Natural killer cell (primary cell): ENCODE data around the gene WDFY4. TPM values are rescaled to one million over a fixed set of nuclear protein-coding genes. Genes with fewer than 3 reads are reported as not detected.

Source experiments
- ATAC-seq, 3 donors: fragments of 150-1000 bp in 2 of 3; fragments of 200-7000 bp in 1 of 3; cut with Tn5 transposase; 1 replicate in 1 of 3; 2 replicates in 2 of 3; pipeline ENCODE4 v1.10.0; 2021; ENCODE audit warnings: mild to moderate bottlenecking in 2 of 3, moderate library complexity in 2 of 3
- DNase-seq, 2 donors: peaks; one replicate each; pipeline versions ENCODE4 v3.0.0 to v3.0.0-alpha.2; 2013 to 2021; ENCODE audit warnings: mixed read lengths in 1 of 2
- H3K27ac ChIP-seq: one replicate; pipeline ENCODE4 v1.5.1; 2013; ENCODE audit warnings: mild to moderate bottlenecking, low read length
- H3K27me3 ChIP-seq: one replicate; pipeline ENCODE4 v1.6.1; 2013; ENCODE audit warnings: low read length; ENCODE audit not compliant: control insufficient read depth, insufficient read depth
- H3K36me3 ChIP-seq: one replicate; pipeline ENCODE4 v1.6.1; 2013; ENCODE audit warnings: low read length; ENCODE audit not compliant: control insufficient read depth, insufficient read depth
- H3K4me1 ChIP-seq: one replicate; pipeline ENCODE4 v1.6.1; 2013; ENCODE audit warnings: low read length; ENCODE audit not compliant: control insufficient read depth, insufficient read depth
- H3K4me3 ChIP-seq: one replicate; pipeline ENCODE4 v1.5.1; 2013; ENCODE audit warnings: low read length
- H3K9me3 ChIP-seq: one replicate; pipeline ENCODE4 v1.6.1; 2013; ENCODE audit warnings: low read length; ENCODE audit not compliant: control insufficient read depth, insufficient read depth
- H3K27ac Mint-ChIP-seq, 2 donors: one replicate each; pipeline ENCODE4 v1.8.0; 2022; ENCODE audit warnings: mild to moderate bottlenecking in 2 of 2, mixed read lengths in 2 of 2, moderate library complexity in 1 of 2
- H3K27me3 Mint-ChIP-seq, 2 donors: one replicate each; pipeline ENCODE4 v1.8.0; 2022; ENCODE audit warnings: low read depth in 2 of 2, mixed read lengths in 2 of 2
- H3K36me3 Mint-ChIP-seq: one replicate; pipeline ENCODE4 v1.8.0; 2022; ENCODE audit warnings: mixed read lengths
- H3K4me1 Mint-ChIP-seq, 2 donors: one replicate each; pipeline ENCODE4 v1.8.0; 2022; ENCODE audit warnings: mixed read lengths in 2 of 2
- H3K4me3 Mint-ChIP-seq: one replicate; pipeline ENCODE4 v1.8.0; 2022; ENCODE audit warnings: mild to moderate bottlenecking, moderate library complexity, mixed read lengths
- H3K9me3 Mint-ChIP-seq, 2 donors: one replicate each; pipeline ENCODE4 v1.8.0; 2022; ENCODE audit warnings: mixed read lengths in 2 of 2
- CTCF ChIP-seq: fragments of 200-600 bp; IDR thresholded peaks from one replicate; pipeline ENCODE4 v1.8.0; 2022; ENCODE audit warnings: antibody characterized with exemption
- WGBS: methylation state at CpG from one replicate; pipeline ENCODE4 v1.1.7; 2013; ENCODE audit warnings: missing lambda C conversion rate; ENCODE audit not compliant: insufficient coverage; 5-methylcytosine and 5-hydroxymethylcytosine counted together
- intact Hi-C: fragments of 100-400 bp; cut with micrococcal nuclease; formaldehyde crosslinking; loops from one replicate; pipeline ENCODE4 v1.14.2; 2022
- total RNA-seq, 4 donors: library from RNA; stranded (reverse); fragments of 120-200 nt in 1 of 4; gene quantifications; one replicate each; pipeline versions ENCODE4 v1.2.3 to v1.2.4, GENCODE V29; 2013 to 2022

The WDFY4 gene
- total RNA-seq, 3 donors from 2014 or later (not counting 1 experiment from before 2014, with no cell fraction given): 1.7 to 8.4 (median 3.5) TPM

- no peaks in the 10 kb centered on the region for H3K4me1 ChIP-seq
- Mint-ChIP-seq H3K36me3 (no peaks in the 10 kb centered on the region), H3K4me3 (no peak overlapping the region), H3K9me3 (no peaks in the 10 kb centered on the region), H3K4me1 (no peaks in the 10 kb centered on the region), H3K27ac (no peak overlapping the region), H3K27me3 (no peaks in the 10 kb centered on the region)
- no peaks in the 10 kb centered on the region for H3K9me3 ChIP-seq
- H3K4me3 ChIP-seq: no peak overlapping the region
- TF ChIP-seq CTCF: no peak
- 89% methylated on average over 8 of the region's 8 CpGs for WGBS
- H3K36me3 ChIP-seq: no peaks in the 10 kb centered on the region
- intact Hi-C loops: no loop called here
- no peaks in the 10 kb centered on the region for H3K27me3 ChIP-seq
- ATAC-seq (no peak), DNase-seq (no peak)
- H3K27ac ChIP-seq: no peak overlapping the region
Measured at GRCh38 chr10:48735836-48736390, 51.2 kb downstream of the WDFY4 start.

GRCh38 chr10:48736596-48736995 lies 51.9 kb downstream of the WDFY4 start:
- Histone ChIP-seq H3K4me3 (no peak overlapping the region), H3K27me3 (no peaks in the 10 kb centered on the region), H3K27ac (no peak overlapping the region), H3K9me3 (no peaks in the 10 kb centered on the region), H3K4me1 (no peaks in the 10 kb centered on the region), H3K36me3 (no peaks in the 10 kb centered on the region)
- no peak for TF ChIP-seq CTCF
- no peaks in the 10 kb centered on the region for H3K4me1 Mint-ChIP-seq
- intact Hi-C loops: no loop called here
- no peak overlapping the region for H3K27ac Mint-ChIP-seq
- no peak overlapping the region for H3K4me3 Mint-ChIP-seq
- ATAC-seq (no peak), DNase-seq (no peak)
- no peaks in the 10 kb centered on the region for H3K36me3 Mint-ChIP-seq
- no peaks in the 10 kb centered on the region for H3K9me3 Mint-ChIP-seq
- WGBS: no CpG with 5 or more reads among the region's 1 CpG
- H3K27me3 Mint-ChIP-seq: no peaks in the 10 kb centered on the region

- Mint-ChIP-seq H3K4me3 (no peak overlapping the region), H3K9me3 (no peaks in the 10 kb centered on the region), H3K27me3 (no peaks in the 10 kb centered on the region), H3K4me1 (no peaks in the 10 kb centered on the region), H3K27ac (no peak overlapping the region), H3K36me3 (no peaks in the 10 kb centered on the region)
- ATAC-seq: no peak
- DNase-seq: no peak
- Histone ChIP-seq H3K4me3 (no peak overlapping the region), H3K4me1 (no peaks in the 10 kb centered on the region), H3K27ac (no peak overlapping the region), H3K36me3 (no peaks in the 10 kb centered on the region), H3K27me3 (no peaks in the 10 kb centered on the region), H3K9me3 (no peaks in the 10 kb centered on the region)
- 92% methylated on average over 2 of the region's 2 CpGs for WGBS
- intact Hi-C loops: no loop called here
- no peak for TF ChIP-seq CTCF
Measured at GRCh38 chr10:48737886-48738285, 53.2 kb downstream of the WDFY4 start.

GRCh38 chr10:48739170-48739569 lies 54.5 kb downstream of the WDFY4 start:
- Histone ChIP-seq H3K4me3 (no peak overlapping the region), H3K27ac (no peak overlapping the region), H3K36me3 (no peaks in the 10 kb centered on the region), H3K9me3 (no peaks in the 10 kb centered on the region), H3K4me1 (no peaks in the 10 kb centered on the region), H3K27me3 (no peaks in the 10 kb centered on the region)
- H3K36me3 Mint-ChIP-seq: no peaks in the 10 kb centered on the region
- intact Hi-C loops: no loop called here
- no peak overlapping the region for H3K4me3 Mint-ChIP-seq
- WGBS: 91% methylated on average over 5 of the region's 7 CpGs
- no peak for DNase-seq
- H3K4me1 Mint-ChIP-seq: no peaks in the 10 kb centered on the region
- no peak for ATAC-seq
- H3K27me3 Mint-ChIP-seq: no peaks in the 10 kb centered on the region
- H3K27ac Mint-ChIP-seq: no peak overlapping the region
- H3K9me3 Mint-ChIP-seq: no peaks in the 10 kb centered on the region
- TF ChIP-seq CTCF: no peak
